ENCODE data around the gene RAE1.

- TF ChIP-seq CTCF (conservative IDR thresholded peaks at IDR 0.05; ENCODE audit: low read depth in 2 of 2): no peak
- TF ChIP-seq POLR2AphosphoS5 (IDR thresholded peaks at IDR 0.05; ENCODE audit: low read depth): no peak
- TF ChIP-seq JUNB (IDR thresholded peaks at IDR 0.05; ENCODE audit: unreplicated experiment): no peak
- no peak for TF ChIP-seq REST (IDR thresholded peaks at IDR 0.05; ENCODE audit: unreplicated experiment)
- TF ChIP-seq CREB1 (CRISPR knock-in tag; IDR thresholded peaks at IDR 0.05; ENCODE audit: low read depth): no peak
- no peak for TF ChIP-seq ETS1 (IDR thresholded peaks at IDR 0.05)
- no peak for TF ChIP-seq EZH2 (IDR thresholded peaks at IDR 0.05; ENCODE audit: low read depth, unreplicated experiment)
- no peak for TF ChIP-seq EZH2phosphoT487 (IDR thresholded peaks at IDR 0.05; ENCODE audit: unreplicated experiment)
- no peak for TF ChIP-seq NANOG (IDR thresholded peaks at IDR 0.05; ENCODE audit: borderline replicate concordance)
- no peak for TF ChIP-seq ZNF331 (CRISPR knock-in tag; IDR thresholded peaks at IDR 0.05; ENCODE audit: low read depth)
- TF ChIP-seq ZNF114 (CRISPR knock-in tag; IDR thresholded peaks at IDR 0.05): no peak
- no peak for TF ChIP-seq ZNF462 (CRISPR knock-in tag; IDR thresholded peaks at IDR 0.05)
- no peak for TF ChIP-seq STAT1 (IDR thresholded peaks at IDR 0.05; ENCODE audit: unreplicated experiment)
These were observed 26.3 kb downstream of the RAE1 start for GRCh38 chr20:57377350-57377749.
